ENCODE data around the gene CCDC117.

Gene CCDC117

DNA sequence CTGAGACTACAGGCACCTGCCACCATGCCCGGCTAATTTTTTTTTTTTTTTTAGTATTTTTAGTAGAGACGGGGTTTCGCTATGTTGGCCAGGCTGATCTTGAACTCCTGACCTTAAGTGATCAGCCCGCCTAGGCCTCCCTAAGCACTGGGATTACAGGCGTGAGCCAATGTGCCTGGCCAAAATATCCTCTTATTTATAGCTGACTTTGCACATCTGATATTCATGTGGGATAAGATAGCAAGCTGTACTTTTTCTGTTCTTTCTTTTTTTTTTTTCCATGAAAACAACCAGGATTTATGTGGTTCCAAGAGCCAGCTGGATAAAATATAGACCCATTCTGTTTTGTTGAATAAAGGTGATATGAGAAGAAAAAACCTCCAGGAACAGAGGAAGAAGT lies 40.0 kb downstream of the CCDC117 start:
- TF ChIP-seq, protein P1, sequence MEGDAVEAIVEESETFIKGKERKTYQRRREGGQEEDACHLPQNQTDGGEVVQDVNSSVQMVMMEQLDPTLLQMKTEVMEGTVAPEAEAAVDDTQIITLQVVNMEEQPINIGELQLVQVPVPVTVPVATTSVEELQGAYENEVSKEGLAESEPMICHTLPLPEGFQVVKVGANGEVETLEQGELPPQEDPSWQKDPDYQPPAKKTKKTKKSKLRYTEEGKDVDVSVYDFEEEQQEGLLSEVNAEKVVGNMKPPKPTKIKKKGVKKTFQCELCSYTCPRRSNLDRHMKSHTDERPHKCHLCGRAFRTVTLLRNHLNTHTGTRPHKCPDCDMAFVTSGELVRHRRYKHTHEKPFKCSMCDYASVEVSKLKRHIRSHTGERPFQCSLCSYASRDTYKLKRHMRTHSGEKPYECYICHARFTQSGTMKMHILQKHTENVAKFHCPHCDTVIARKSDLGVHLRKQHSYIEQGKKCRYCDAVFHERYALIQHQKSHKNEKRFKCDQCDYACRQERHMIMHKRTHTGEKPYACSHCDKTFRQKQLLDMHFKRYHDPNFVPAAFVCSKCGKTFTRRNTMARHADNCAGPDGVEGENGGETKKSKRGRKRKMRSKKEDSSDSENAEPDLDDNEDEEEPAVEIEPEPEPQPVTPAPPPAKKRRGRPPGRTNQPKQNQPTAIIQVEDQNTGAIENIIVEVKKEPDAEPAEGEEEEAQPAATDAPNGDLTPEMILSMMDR (IDR thresholded peaks at IDR 0.05), result no peak
- Histone ChIP-seq H3K36me3 (no peaks in the 10 kb centered on the region), H3K4me3 (ENCODE audit: low read depth in 1 of 2, low read length in 1 of 2) (no peak overlapping the region), H3K4me1 (ENCODE audit: control insufficient read depth in 1 of 2, insufficient read depth in 1 of 2, low read depth in 1 of 2, low read length in 1 of 2) (peaks cover 53 to 62% of the 10 kb centered on the region in 2 experiments), H3K9me3 (no peaks in the 10 kb centered on the region), H3K27me3 (no peaks in the 10 kb centered on the region), H3K27ac (peak overlapping the region; percentile 54)

DNA sequence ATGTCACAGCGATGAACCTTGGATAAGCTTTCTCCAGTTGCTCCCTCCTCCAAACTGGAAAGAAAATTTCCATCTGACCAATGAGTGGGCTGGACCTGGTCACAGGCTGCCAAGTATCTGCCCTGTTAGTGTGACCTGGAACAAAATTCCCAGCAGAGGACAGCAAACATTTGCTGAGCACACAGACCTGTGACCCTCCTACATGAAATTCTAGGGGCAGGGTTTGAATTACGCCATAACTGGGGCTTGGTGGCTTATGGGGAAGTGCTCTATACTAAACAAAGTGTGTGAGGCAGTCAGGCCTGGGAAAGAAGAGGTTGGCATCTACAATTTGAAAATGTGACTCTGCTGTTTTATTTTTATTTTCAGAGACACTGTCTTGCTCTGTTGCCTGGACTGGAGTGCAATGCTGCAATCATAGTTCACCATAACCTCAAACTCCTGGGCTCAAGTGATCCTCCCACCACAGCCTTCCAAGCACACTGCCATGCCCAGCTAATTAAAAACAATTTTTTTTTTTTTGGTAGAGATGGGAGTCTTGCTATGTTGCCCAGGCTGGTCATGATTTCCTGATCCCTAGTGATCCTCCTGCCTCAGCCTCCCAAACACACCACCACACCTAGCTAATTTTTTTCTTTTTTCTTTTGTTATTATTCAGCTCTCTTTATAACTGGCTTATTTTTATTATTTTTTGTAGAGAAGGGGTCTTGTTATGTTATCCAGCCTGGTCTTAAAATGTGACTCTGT lies 41.5 kb downstream of the CCDC117 start:
- TF ChIP-seq, protein P1 (IDR thresholded peaks at IDR 0.05), result no peak
- no peaks in the 10 kb centered on the region for H3K27me3 ChIP-seq
- no peaks in the 10 kb centered on the region for H3K9me3 ChIP-seq
- H3K27ac ChIP-seq, result peak overlapping the region; percentile 57
- H3K4me1 ChIP-seq (ENCODE audit: control insufficient read depth in 1 of 2, insufficient read depth in 1 of 2, low read depth in 1 of 2, low read length in 1 of 2), result peaks cover 54 to 57% of the 10 kb centered on the region in 2 experiments
- H3K36me3 ChIP-seq, result no peaks in the 10 kb centered on the region
- H3K4me3 ChIP-seq (ENCODE audit: low read depth in 1 of 2, low read length in 1 of 2), result no peak overlapping the region

DNA sequence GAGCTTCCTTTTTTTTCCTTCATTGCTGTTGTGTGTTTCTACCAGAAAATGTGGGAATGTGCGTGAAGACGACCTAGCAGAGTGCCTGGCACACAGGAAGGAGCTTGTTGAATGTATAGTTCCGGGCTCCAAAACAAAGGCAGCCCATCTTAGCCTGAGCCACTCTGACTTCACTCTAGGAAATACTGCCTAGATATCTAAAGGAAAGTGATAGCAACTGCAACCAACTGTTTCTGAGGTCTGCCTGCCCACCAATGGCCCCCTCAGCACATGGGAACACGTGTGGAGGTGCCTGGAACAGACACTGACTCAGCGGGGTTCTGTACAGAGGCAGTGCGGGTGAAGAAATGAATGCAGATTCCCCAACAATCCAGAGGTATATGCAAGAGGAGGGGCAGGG lies 42.6 kb downstream of the CCDC117 start:
- Histone ChIP-seq H3K4me3 (ENCODE audit: low read depth in 1 of 2, low read length in 1 of 2) (no peak overlapping the region), H3K36me3 (no peaks in the 10 kb centered on the region), H3K27me3 (no peaks in the 10 kb centered on the region), H3K9me3 (no peaks in the 10 kb centered on the region), H3K4me1 (ENCODE audit: control insufficient read depth in 1 of 2, insufficient read depth in 1 of 2, low read depth in 1 of 2, low read length in 1 of 2) (peaks cover 53 to 54% of the 10 kb centered on the region in 2 experiments), H3K27ac (no peak overlapping the region)
- TF ChIP-seq, protein P1 (IDR thresholded peaks at IDR 0.05), result no peak

DNA sequence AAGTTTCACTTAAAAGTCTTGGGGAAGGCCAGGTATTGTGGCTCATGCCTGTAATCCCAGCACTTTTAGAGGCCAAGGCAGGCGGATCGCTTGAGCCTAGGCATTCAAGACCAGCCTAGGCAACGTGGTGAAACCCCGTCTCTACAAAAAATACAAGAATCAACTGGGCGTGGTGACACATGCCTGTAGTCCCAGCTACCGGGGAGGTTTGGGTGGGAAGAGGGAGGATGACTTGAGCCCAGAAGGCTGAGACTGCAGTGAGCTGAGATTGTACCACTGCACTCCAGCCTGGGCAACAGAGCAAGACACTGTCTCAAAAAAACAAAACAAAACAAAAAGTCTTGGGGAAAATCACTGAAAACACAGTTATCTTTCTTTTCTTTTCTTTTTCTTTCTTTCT lies 43.2 kb downstream of the CCDC117 start:
- H3K9me3 ChIP-seq, result no peaks in the 10 kb centered on the region
- H3K27ac ChIP-seq, result no peak overlapping the region
- no peaks in the 10 kb centered on the region for H3K36me3 ChIP-seq
- no peaks in the 10 kb centered on the region for H3K27me3 ChIP-seq
- H3K4me1 ChIP-seq (ENCODE audit: control insufficient read depth in 1 of 2, insufficient read depth in 1 of 2, low read depth in 1 of 2, low read length in 1 of 2), result peaks cover 47% of the 10 kb centered on the region in 2 experiments
- TF ChIP-seq, protein P1 (IDR thresholded peaks at IDR 0.05), result no peak
- no peak overlapping the region for H3K4me3 ChIP-seq (ENCODE audit: low read depth in 1 of 2, low read length in 1 of 2)

DNA sequence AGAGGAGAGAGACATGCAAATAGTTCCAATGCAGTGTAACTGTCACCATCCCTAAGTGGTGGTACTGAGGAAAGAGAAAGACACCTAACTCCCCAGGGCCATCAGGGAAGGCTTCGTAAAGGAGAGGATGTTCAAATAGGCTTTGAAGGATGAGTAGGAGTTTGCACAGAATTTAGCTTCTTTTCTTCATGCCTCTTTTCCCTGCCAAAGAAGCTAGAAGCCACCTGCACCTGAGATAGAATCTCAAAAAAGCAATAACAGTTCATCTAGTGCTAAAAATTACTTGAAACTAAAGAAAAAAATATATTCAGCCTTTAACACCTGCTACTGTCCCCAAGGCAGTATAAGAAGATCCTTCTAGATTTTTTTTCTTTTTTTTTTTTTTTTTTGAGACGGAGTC lies 44.6 kb downstream of the CCDC117 start:
- TF ChIP-seq, protein P1 (IDR thresholded peaks at IDR 0.05), result no peak
- no peaks in the 10 kb centered on the region for H3K27me3 ChIP-seq
- no peaks in the 10 kb centered on the region for H3K36me3 ChIP-seq
- no peaks in the 10 kb centered on the region for H3K9me3 ChIP-seq
- no peak overlapping the region for H3K27ac ChIP-seq
- H3K4me3 ChIP-seq (ENCODE audit: low read depth in 1 of 2, low read length in 1 of 2), result no peak overlapping the region
- H3K4me1 ChIP-seq (ENCODE audit: control insufficient read depth in 1 of 2, insufficient read depth in 1 of 2, low read depth in 1 of 2, low read length in 1 of 2), result peaks cover 33 to 34% of the 10 kb centered on the region in 2 experiments
